ENCODE measurements around the gene STK36.

DNA sequence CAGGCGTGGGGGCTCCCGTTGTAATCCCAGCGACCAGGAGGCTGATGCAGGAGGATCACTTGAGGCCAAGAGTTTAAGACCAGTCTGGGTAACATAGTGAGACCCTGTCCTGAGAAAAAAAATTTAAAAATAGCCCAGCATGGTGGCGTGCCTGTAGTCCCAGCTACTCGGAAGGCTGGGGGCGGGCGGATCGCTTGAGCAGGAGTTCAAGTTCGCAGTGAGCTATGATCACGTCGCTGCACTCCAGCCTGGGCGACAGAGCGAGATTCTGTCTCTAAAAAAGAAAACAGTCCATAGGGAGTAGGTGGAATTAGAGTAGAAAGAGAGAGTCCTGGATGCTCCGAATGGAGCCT lies 38.4 kb downstream of the STK36 start:
- no peak for TF ChIP-seq POLR2A (IDR thresholded peaks at IDR 0.05)
- TF ChIP-seq, protein P1, sequence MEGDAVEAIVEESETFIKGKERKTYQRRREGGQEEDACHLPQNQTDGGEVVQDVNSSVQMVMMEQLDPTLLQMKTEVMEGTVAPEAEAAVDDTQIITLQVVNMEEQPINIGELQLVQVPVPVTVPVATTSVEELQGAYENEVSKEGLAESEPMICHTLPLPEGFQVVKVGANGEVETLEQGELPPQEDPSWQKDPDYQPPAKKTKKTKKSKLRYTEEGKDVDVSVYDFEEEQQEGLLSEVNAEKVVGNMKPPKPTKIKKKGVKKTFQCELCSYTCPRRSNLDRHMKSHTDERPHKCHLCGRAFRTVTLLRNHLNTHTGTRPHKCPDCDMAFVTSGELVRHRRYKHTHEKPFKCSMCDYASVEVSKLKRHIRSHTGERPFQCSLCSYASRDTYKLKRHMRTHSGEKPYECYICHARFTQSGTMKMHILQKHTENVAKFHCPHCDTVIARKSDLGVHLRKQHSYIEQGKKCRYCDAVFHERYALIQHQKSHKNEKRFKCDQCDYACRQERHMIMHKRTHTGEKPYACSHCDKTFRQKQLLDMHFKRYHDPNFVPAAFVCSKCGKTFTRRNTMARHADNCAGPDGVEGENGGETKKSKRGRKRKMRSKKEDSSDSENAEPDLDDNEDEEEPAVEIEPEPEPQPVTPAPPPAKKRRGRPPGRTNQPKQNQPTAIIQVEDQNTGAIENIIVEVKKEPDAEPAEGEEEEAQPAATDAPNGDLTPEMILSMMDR (IDR thresholded peaks at IDR 0.05) = no peak
